DMS153 treated with DMSO at 0.1 percent for 48 hours (cell line): ENCODE results near the gene LRRC8D.
"Not testable (repeated sequence)": the region's sequence is repeated elsewhere in the genome, so short reads cannot be mapped to it uniquely, and the experiment has no call there.

Source experiments
- DNase-seq: peaks from one replicate; lab custom pipeline; 2025; ENCODE audit not compliant: unreplicated experiment; lab: John Stamatoyannopoulos, UW

The LRRC8D gene

DNA sequence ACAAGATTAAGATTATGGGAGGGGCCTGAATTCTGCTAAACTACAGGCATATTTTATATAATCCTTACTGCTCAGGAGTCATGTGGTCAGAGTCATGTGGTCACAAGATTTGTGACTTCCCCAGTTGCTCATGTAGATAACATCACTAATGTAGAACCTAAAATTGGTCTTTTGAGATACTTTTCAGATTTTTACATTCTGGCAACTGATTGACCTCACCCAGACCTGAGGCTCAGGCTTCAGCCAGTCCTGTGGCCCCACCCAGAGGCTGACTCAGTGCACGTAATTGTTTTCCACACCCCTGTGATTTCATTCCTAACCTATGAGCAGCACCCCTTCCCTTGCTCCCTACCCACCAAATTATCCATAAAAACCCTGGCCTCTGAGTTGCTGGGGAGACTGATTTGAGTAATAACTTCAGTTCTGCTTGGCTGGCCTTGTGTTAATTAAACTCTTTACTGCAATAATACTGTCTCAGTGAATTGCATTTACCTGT, 132.3 kb downstream of the LRRC8D start:
- no peak for DNase-seq

DNA sequence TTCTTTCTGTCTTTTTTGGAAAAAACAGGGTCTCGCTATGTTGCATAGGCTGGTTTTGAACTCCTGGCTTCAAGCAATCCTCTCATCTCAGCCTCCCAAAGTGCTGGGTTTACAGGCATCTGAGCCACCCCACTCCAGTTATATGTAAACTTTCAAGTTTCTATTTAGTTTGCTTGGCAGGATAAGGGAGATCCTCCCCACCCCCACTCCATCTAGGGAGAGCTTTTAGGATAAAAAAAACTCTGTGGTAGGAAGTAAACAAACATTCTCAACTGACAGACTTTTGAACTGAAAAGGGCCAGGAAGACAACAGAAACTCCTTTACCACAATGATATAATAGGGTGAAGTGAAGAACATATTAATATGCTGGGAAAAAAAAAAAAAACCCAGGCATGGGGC, 133.1 kb downstream of the LRRC8D start:
- no peak for DNase-seq

DNA sequence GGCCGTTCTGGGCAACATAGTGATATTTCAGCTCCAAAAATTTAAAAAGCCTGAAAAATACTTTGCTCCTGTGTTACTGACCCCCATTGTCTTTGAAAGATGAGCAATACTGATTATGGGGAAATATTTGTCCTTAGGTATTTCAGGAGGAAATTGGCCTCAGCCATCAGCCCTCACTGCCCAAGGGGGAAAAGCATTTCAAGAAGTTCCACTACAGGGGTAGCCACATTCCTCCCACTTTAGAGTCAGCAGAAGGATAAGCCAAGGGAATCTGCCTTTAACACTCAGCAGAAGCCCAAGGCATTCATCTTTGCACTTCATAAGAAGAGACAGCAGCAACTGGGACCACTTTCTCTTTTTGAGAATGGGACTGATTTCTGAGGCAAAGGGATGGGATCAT, 133.6 kb downstream of the LRRC8D start:
- no peak for DNase-seq

DNA sequence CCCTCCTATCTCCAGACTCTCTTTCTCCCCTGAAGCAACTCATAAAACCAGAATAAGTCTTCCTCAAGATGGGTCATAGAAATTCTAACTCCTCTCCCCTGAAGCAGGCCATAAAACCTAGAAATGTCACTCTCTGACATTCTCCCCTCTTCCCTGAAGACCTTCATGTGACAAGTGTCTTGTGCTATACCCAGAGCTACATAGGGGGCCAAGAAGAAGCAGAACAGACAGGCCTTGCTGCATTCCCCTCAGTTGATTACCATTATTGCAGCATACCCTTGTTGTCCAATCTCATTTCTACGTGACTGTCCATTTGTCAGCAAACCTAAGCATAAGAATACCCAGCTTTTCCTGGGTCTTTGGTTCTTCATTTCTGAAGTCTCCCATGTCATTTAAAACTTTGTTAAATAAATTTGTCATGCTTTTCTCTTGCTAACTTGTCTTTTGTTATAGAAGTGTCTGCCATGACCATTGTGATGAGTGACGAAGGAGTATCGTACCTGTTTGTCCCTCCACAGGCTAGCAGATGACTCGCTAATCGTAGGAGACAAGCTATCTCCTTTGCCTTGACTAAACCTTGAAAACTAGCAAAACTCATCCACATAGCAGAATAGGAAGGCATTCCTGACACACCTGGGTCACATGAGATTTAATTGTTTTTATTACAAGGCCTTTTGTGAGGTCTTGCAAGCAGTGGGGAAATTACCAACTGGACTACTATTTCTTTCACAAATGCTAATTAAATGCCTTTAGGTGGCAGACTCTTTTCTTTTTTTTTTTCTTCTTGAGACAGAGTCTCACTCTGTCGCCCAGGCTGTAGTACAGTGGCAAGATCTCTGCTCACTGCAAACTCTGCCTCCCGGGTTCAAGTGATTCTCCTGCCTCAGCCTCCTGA, 134.7 kb downstream of the LRRC8D start:
- no peak for DNase-seq

DNA sequence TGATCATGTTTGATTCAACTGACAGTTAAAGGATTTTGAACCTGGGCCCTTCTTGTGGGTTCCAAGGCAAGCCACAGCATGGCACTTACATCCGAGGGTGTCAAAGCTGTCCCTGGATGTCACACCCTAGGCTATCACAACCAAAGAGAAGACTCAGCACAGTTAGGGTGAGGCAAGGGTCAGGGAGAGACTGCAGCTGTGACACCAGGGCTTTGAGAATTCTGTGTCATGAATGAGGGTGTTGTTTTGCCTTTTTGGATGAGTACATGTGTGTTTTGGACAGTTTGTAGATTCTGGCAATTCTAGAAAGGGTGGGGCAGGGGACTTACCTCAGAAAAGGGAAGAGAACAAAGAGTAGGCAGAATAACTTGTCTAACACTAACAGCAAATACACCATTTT, 136.3 kb downstream of the LRRC8D start:
- DNase-seq = no peak

DNA sequence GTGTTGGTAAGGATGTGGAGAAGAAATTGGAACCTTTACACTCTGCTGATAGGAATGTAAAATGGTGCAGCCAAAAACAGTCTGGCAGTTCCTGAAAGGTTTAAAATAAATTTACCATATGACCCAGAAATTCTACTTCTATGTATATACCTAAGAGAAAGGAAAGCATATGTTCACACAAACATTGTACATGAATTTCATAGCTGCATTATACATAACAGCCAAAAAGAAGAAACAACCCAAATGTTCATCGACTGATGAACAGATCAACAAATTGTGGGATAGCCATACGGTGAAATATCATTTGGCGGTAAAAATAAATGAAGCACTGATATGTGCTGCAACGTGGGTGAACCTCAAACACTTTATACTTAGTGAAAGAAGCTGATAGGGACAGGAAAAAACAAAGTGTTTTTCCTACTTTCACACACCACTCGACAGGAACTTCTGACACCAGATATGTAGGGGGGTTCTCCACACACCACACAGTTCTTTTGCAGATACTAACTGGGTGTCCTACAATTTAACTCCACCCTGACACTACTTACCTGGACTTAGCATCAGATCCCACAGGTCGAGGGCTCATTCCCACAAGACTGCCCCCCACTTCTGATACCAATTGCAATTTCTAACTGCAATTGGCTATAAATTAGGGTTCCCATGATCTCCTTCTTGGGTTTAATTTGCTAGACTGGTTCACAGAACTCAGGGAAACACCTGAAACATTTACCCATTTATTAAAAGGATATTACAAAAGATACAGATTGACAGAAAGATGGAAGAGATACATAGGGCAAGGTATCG, 138.2 kb downstream of the LRRC8D start:
- DNase-seq = no peak

DNA sequence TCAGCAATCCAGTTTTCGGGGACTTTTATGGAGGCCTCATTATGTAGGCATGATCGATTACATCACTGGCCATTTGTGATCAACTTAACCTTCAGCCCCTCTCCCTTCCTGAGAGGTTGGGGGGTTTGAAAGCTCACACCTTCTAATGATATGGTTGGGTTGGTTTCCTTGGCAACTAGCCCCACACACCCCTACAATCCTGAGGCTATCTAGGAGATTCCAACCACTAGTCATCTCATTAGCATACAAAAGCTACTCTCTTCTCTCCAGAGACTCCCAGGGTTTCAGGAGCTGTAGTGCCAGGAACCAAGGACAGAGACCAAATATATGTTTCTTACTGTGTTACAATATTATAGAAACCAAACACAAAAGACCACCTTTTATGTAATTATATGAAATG, 138.9 kb downstream of the LRRC8D start:
- DNase-seq = no peak

DNA sequence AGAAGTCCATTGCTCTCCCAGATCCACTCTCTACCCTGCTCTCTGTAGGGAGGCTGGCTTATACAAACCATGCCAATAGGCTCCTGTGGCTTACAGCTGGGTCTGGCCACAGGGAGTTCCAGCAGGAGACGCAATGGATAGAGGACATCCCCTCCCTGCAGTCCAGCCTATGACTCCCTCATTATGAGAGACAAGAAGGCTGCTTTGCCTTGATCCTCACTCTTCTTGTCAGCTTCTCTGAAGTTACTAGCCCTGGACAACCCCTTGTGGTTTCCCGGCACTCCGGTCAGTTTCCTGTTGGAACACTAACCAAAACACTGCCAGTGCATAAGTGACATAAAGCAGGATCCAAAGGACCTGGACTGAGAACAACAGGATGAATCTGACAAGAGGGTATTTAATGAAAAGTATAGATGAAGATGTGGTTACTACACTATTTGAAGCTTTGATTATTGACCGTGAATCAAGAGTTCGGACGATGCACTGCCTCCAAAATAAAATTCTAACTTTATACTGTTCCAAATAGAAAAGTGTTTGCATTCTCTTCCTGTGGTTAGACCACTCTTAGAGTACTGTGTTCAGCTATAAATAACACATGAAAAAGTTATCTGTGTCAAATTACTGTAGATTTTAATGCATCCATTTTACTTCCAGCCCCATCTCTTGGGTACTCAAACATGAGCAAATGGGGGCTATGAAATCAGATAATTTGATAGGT, 141.4 kb downstream of the LRRC8D start:
- no peak for DNase-seq

DNA sequence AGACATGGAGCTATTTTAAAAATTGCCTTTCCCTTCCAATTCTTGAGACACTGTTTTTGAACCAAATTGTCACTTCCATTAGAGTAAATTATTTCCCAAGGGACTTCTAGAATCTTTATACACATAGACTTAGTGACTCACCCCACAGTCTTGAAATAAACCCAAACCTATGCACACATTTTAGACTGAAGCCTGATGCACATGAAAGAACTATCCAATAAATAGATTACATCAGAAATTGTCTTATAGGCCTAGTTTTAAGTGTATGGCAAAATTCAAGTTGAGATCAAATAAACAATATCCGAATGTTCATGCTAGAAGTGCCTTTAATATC, 141.9 kb downstream of the LRRC8D start:
- DNase-seq = no peak

DNA sequence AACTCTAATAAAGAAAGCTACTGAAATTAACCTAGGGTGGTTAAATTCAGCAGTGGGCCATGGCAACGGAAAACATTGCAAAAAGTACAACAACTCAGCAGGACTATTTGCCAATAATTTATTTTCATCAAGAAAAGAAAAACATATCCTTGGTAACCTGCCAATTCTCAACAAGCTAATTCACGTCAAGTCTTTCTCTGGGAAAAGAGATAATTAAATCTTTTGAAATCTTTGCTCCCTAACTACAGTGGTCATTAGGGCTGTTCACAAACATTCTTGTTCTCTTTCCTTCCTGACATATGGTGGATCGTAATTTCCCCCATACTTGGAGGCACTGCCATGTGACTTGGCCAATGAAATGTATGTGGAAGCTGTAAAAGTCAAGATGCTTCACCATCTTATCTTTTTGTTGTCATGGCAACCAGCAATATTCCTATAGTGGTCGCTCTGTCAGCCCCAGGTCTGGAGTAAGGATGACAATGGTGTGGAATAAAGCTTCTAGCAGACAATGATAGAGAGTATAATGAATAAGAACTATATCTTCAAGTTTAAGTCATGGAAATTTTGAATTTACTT, 144.4 kb downstream of the LRRC8D start:
- no peak for DNase-seq

DNA sequence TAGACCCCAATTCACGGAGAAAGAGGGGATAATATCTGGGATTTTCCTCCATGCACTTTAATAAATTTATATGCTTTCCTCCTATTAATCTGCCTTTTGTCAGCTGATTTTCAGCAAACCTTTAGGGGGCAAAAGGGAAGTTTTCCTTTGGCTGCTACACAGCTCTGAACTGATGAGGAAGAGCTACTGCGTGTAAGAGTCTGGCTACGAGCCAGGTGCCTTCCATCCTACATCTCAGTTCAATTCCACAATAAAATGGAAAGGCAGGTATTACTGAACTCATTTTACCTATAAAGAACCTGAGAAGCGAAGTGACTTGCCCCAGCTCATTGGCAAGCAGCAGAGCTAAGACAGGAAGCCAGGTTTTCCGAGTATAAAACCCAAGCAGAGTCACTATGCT, 145.8 kb downstream of the LRRC8D start:
- DNase-seq = no peak

DNA sequence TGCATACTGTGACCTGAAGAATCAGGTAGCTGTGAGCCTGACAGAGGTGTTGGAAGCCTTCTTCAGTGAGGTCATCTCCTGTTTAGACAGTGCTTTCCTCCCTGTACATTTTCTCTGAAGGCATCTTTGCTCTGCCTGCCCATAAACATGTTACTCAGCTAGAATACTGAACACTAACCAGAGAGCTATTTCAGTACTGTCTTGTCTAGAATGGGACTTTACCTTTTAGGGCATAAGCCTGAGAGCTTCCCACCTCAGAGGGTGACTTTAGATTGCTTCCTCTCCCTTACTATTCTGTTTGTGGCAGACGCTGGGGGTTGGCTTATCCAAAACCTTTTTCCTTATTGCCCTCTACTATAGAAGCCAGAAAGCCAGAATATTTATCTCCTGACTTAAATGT, 150.8 kb downstream of the LRRC8D start:
- no peak for DNase-seq

DNA sequence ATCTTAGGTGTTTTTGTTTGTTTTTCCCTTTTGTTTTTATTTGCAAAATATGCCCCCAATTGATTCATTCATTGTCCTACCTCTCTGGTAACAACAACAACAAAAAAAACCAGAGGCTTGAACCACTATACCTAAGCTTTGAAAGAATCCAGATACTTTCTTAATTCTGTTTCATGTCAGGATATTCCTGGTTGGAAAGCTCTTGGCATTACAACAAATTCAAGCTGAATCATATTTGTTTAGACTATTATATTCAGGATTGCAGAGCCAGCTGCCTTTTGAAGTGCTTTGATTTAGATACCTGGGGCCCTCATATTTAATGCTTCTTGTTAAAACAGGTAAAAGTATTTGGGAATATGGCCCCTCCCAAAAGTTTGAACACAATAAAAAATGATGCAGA, 151.2 kb downstream of the LRRC8D start:
- DNase-seq = no peak

DNA sequence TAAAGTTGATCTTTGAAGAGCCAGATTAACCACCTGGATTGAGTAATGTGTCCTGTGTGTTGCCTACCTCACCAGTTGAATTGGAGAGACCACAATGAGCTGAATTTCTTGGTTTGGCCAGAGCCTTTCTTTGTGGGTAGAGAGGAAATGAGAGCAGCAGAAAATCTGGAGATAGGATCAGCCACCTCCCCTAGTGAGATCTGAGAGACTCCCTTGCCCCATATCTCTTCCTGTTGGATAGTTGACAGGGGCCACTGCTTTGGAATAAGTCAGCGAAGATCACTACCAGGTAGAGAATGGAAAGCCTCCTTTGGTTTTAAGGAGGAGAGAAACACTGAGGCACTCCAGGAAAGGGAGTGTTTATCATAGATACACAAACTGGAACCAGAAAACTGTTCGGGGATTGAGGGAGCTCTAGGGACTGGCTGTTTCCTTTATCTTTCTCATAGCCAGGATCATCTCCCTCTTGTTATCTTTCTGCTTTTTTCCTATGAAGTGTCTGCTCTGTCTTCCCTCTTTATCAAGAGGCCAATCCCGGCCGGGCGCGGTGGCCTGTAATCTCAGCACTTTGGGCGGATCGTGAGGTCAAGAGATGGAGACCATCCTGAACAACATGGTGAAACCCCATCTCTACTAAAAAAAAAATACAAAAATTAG, 152.8 kb downstream of the LRRC8D start:
- no peak for DNase-seq

DNA sequence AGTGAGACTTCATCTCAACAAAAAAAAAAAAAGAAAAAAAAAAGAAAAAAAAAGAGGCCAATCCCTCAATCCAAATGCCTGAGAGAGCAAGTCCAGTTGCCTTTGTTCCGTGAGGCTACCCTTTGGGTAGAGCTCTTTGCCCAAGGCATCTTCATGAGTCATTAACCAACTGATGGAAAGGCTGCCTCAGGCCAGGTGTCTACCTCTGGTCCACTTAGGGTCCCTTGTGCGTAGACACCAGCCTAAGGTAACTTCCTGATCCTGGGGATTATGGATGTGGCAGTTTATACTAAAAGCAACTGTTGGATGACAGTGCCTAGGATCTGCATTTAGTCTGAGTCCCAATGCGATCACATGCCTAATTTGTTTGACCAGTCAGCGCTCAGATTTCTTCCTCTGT, 153.4 kb downstream of the LRRC8D start:
- DNase-seq = no peak

DNA sequence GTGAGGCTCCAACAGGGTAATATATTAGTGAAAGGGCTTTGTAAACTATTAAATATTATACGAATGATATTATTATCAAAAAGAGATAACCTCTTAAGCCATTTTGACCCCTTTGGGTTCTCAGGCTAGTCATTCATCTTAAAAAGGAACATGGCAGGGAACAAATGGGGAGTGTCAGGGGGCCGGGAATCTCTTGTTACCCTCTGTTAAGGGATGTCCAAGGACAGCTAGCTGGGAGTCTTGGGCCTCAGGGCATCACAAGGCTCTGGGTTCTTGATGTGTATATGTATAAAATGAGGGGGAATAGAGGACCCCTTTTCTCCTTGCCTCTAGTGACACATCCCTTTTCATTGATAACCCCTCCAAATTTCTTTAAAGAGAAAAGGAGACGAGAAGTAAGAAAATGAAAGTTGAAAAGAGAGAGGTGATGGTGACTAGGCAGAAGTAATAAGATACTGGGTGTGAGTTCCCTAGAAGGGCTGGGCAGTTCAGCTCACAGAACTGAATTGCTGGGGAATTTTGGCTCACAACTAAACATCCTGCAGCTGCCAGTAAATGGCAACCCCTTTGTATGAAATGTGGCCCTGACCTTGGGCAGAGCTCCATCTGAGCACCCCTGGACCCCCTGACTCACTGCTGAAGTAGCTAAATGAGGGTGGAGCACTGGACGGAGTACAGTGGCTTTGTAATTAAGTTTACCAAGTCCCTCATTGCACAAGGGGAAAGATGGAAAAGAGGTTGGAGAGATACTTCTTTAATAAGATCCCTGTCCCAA, 154.1 kb downstream of the LRRC8D start:
- no peak for DNase-seq

DNA sequence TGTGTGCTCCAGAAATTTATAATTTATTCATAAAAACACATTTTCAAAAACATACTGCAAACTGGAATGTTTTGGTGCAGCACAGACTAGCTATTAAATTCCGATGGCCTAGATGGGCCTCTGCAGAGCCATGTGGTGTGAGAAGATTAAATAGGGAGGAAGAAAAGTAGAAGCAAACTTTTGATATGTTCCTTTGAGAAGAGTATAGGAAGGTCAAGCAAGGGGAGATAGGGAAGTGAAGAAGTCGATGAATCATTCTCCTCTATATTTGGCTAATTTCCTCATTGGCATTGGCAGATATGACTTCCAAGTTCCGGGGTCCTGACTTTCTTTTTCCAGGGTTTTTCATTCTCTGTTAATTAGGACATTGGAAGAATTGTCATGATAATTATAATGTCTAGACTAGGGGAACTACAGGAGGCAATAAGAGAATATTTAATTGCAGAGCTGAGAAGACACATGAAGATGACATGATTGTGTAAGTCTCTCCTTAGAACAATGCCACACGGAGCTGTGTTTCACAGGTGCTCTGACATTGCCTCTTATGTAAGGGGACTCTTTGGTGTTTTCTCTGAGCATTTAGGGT, 154.8 kb downstream of the LRRC8D start:
- DNase-seq = no peak

DNA sequence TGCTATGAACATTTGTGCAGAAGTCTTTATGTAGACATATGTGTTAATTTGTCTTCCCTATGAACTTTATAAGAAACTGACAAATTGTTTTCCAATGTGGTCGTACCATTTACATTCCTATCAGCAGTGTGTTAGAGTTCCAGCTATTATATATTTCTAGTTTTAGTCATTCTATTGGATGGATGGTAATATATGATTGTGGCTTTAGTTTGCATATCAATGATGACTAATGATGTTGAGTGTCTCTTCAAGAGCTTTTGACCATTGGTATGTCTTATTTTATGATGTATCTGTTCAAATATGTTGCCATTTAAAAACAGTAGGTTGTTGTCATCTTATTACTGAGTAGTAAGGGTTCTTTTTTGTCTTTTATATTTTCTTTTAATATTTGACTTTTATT, 157.9 kb downstream of the LRRC8D start:
- DNase-seq = no peak

DNA sequence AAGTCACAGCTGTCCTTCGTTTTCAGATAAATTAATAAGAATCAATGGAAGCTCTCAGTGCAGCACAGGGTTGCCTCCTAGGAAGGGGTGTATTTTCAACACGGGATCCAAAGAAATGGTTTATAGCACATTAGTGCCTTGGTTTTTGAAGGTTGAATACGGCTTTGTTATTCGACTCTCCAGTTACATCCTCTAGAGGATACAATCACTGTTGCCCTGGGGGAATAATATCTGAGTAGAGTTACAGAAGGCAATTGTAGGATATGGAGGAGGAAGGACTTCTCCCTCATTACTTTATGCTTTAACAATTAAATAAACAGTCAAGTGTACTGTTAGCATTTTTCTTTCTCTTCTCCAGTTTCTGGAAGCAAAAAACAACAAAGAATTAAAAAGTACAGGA, 159.8 kb downstream of the LRRC8D start:
- DNase-seq = peak; percentile 29

DNA sequence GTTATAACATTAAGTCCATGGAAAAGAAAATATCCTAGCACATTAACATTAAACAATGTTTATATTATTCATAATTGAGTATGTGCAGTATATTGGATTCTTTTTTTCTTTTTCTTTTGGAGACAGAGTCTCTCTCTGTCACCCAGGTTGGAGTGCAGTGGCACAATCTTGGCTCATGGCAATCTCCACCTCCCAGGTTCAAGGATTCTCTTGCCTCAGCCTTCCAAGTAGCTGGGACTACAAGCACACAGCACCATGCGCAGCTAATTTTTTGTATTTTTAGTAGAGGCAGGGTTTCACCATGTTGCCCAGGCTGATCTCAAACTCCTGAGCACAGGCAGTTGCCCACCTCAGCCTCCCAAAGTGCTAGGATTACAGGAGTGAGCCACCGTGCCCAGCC, 162.0 kb downstream of the LRRC8D start:
- DNase-seq = not testable (repeated sequence)
